AG04450 (cell line): Measurements from ENCODE around the gene VAMP7. TPM values are rescaled to one million over a fixed set of nuclear protein-coding genes. Genes with fewer than 3 reads are reported as not detected.
"Not testable (repeated sequence)": the region's sequence is repeated elsewhere in the genome, so short reads cannot be mapped to it uniquely, and the experiment has no call there.

Experiments used
- CTCF ChIA-PET: fragments of 300-600, 350-600 bp; formaldehyde crosslinking; extraction: SDS; loops from one replicate; lab custom pipeline; 2022; ENCODE audit warnings: antibody characterized with exemption, inconsistent platforms; lab: Charles Lee
- POLR2A ChIA-PET: fragments of 350-600 bp; formaldehyde crosslinking; extraction: SDS; loops from one replicate; lab custom pipeline; 2021; ENCODE audit warnings: antibody characterized with exemption, inconsistent platforms; lab: Yijun Ruan, JAX
- DNase-seq: peaks from one replicate; pipeline ENCODE4 v3.0.0-alpha.2; 2011; ENCODE audit warnings: low read depth, low spot score
- H3K27ac ChIP-seq: one replicate; pipeline ENCODE4 v1.5.1; 2012; ENCODE audit warnings: low read depth, low read length, control low read depth
- H3K27me3 ChIP-seq: one replicate; pipeline ENCODE4 v1.6.0; 2012; ENCODE audit warnings: low read length; ENCODE audit not compliant: control insufficient read depth, insufficient read depth
- H3K4me3 ChIP-seq: 2 replicates; pipeline ENCODE4 v1.5.1; 2011; ENCODE audit warnings: mild to moderate bottlenecking, low read depth, low read length, control low read depth
- H3K9me3 ChIP-seq: 2 replicates; pipeline ENCODE4 v1.5.1; 2012; ENCODE audit warnings: low read length; ENCODE audit not compliant: control insufficient read depth, insufficient read depth
- polyA plus RNA-seq: library from polyadenylated mRNA; depleted of rRNA; stranded (reverse); fragments of >200 nt; gene quantifications from 2 replicates; pipeline ENCODE4 v1.2.3, GENCODE V29; 2011
- TF ChIP-seq, protein P1 (sequence below): IDR thresholded peaks from 2 replicates; pipeline ENCODE4 v1.5.1; 2011; ENCODE audit warnings: low read depth, low read length, control low read depth, inconsistent platforms

Gene VAMP7
- polyA plus RNA-seq, 1 experiment = 77.6 TPM

DNA sequence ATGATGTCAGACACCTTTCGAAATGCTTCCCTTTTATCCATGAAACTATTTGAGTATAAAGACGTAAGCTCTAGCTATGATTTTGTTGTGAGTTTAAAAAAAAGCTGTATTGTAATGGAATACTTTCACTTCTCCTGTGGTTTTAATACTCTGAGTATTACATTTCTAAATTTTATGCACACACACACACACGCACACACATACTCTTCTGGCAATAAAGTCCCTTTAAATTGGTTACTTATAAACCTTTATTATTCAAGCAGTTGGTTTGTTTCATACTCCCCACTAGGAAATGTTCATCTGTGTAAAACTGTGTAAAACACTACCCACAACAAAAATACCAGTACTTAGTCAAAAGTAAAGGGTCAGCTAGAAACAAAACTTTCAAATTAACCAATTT lies 18.2 kb downstream of the VAMP7 start:
- ChIA-PET POLR2A (no interaction called here), CTCF (no interaction called here)
- Histone ChIP-seq H3K27me3 (no peaks in the 10 kb centered on the region), H3K4me3 (no peak overlapping the region), H3K27ac (no peak overlapping the region), H3K9me3 (no peaks in the 10 kb centered on the region)
- TF ChIP-seq, protein P1, sequence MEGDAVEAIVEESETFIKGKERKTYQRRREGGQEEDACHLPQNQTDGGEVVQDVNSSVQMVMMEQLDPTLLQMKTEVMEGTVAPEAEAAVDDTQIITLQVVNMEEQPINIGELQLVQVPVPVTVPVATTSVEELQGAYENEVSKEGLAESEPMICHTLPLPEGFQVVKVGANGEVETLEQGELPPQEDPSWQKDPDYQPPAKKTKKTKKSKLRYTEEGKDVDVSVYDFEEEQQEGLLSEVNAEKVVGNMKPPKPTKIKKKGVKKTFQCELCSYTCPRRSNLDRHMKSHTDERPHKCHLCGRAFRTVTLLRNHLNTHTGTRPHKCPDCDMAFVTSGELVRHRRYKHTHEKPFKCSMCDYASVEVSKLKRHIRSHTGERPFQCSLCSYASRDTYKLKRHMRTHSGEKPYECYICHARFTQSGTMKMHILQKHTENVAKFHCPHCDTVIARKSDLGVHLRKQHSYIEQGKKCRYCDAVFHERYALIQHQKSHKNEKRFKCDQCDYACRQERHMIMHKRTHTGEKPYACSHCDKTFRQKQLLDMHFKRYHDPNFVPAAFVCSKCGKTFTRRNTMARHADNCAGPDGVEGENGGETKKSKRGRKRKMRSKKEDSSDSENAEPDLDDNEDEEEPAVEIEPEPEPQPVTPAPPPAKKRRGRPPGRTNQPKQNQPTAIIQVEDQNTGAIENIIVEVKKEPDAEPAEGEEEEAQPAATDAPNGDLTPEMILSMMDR = no peak
- no peak for DNase-seq

DNA sequence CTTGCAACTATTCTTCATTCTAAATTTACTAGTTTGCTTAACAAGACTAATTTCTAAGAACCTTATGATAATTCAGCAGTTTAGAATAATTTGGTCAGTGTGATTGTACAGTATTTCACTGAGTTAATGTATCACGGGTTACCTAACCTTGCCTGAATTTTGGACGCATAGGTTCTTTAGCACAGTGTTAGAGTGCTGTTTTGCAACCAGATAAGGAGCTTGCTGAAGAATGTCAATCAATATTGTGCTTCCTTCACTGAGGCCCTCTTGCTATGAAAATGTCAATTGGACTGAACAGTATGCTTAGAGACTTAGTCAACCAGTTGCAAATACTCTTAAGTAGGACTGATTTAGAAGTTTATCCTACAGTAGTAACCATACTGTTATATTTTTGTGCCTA lies 19.6 kb downstream of the VAMP7 start:
- DNase-seq = no peak
- TF ChIP-seq, protein P1 = no peak
- CTCF ChIA-PET = no interaction called here
- Histone ChIP-seq H3K27me3 (no peaks in the 10 kb centered on the region), H3K27ac (no peak overlapping the region), H3K9me3 (no peaks in the 10 kb centered on the region), H3K4me3 (no peak overlapping the region)
- POLR2A ChIA-PET = no interaction called here

DNA sequence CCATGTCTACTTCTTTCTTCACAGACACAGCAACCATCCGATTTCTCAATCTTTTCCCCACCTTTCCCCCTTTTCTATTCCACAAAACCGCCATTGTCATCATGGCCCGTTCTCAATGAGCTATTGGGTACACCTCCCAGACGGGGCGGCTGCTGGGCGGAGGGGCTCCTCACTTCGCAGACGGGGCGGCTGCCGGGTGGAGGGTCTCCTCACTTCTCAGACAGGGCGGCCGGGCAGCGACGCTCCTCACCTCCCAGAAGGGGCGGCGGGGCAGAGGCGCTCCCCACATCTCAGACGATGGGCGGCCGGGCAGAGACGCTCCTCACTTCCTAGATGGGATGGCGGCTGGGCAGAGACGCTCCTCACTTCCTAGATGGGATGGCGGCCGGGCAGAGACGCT lies 26.5 kb downstream of the VAMP7 start:
- DNase-seq, H3K9me3 ChIP-seq, CTCF ChIA-PET, H3K27ac ChIP-seq, H3K4me3 ChIP-seq, POLR2A ChIA-PET, H3K27me3 ChIP-seq: not testable (repeated sequence)

DNA sequence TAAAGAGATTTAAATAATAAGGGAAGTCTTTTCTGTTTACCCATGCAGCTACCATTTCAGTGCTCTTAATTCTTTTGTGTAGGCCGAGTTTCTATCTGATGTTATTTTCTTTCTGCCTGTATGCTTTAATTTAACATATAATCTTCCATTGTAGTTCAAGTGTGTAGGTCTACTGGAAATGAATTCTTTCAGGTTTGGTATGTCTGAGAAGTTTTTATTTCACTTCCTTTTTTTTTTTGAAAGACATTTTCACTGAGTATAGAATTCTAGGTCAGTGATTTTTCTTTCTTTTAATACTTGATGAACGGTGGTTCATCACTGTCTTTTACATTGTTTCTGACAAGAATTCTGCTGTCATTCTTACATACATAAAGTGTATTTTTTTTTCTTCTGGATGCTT lies 42.1 kb downstream of the VAMP7 start:
- peaks cover 6% of the 10 kb centered on the region; the same call in 1 of the 2 replicates for H3K9me3 ChIP-seq
- CTCF ChIA-PET = no interaction called here
- DNase-seq = no peak
- no peak overlapping the region for H3K27ac ChIP-seq
- H3K4me3 ChIP-seq = no peak overlapping the region
- TF ChIP-seq, protein P1 = no peak
- no peaks in the 10 kb centered on the region for H3K27me3 ChIP-seq
- POLR2A ChIA-PET = no interaction called here

DNA sequence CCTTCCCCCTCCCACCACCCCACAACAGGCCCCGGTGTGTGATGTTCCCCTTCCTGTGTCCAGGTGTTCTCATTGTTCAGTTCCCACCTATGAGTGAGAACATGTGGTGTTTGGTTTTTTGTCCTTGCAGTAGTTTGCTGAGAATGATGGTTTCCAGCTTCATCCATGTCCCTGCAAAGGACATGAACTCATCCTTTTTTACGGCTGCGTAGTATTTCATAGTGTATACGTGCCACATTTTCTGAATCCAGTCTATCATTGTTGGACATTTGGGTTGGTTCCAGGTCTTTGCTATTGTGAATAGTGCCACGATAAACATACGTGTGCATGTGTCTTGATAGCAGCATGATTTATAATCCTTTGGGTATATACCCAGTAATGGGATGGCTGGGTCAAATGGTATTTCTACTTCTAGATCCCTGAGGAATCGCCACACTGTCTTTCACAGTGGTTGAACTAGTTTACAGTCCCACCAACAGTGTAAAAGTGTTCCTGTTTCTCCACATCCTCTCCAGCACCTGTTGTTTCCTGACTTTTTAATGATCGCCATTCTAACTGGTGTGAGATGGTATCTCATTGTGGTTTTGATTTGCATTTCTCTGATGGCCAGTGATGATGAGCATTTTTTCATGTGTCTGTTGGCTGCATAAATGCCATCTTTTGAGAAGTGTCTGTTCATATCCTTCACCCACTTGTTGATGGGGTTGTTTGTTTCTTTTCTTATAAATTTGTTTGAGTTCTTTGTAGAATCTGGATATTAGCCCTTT lies 49.9 kb downstream of the VAMP7 start:
- DNase-seq, H3K27ac ChIP-seq, H3K27me3 ChIP-seq, POLR2A ChIA-PET, H3K4me3 ChIP-seq, CTCF ChIA-PET, H3K9me3 ChIP-seq: not testable (repeated sequence)

DNA sequence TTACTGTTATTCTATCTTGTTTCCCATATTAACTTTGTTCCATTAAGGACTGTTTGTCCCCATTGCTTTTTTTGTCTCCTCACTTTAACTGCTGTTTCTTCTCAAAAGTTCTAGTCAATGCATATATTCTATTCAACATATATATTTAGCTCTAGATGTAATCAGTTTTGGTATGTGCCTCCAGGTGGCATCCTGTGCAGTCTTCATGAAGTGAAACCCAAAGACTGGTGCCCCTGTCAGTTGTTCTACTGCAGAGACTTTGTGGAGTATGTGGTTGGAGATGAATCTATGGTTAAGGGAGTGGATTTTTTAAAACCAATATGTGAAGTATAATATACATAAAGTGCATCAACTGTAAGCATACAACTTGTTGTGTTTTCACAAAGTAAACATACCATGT lies 57.0 kb downstream of the VAMP7 start:
- DNase-seq = no peak
- TF ChIP-seq, protein P1 = no peak
- no peak overlapping the region for H3K4me3 ChIP-seq
- H3K27me3 ChIP-seq = no peaks in the 10 kb centered on the region
- ChIA-PET CTCF (no interaction called here), POLR2A (no interaction called here)
- H3K27ac ChIP-seq = no peak overlapping the region
- H3K9me3 ChIP-seq = no peaks in the 10 kb centered on the region; the same call in 1 of the 2 replicates
